HG03442 (cell line): ENCODE data around the gene GATB.

Source experiments
- ATAC-seq: cut with Tn5 transposase; IDR thresholded peaks from one replicate; pipeline ENCODE4 v1.9.1; 2021; ENCODE audit warnings: mild to moderate bottlenecking, moderate library complexity; ENCODE audit not compliant: unreplicated experiment

The GATB gene

GRCh38 chr4:151760712-151761661, at the start of gene GATB:
GATB (minus strand) TSS chr4:151761007; CDS start chr4:151760982, 25 bp downstream.
- ATAC-seq: peak; percentile 100

GRCh38 chr4:151810476-151810875, 49.7 kb upstream of the GATB start:
- ATAC-seq: no peak

GRCh38 chr4:151809716-151810115, 48.9 kb upstream of the GATB start:
- no peak for ATAC-seq

GRCh38 chr4:151808542-151808941, 47.7 kb upstream of the GATB start:
- no peak for ATAC-seq

- ATAC-seq: no peak
Observed at GRCh38 chr4:151808120-151808529, 47.3 kb upstream of the GATB start.

- ATAC-seq: no peak
Observed at GRCh38 chr4:151807220-151807619, 46.4 kb upstream of the GATB start.

- no peak for ATAC-seq
Observed at GRCh38 chr4:151806511-151806927, 45.7 kb upstream of the GATB start.

- no peak for ATAC-seq
Observed at GRCh38 chr4:151804821-151805220, 44.0 kb upstream of the GATB start.

- no peak for ATAC-seq
Observed at GRCh38 chr4:151804086-151804630, 43.4 kb upstream of the GATB start.

- ATAC-seq: no peak
Observed at GRCh38 chr4:151803246-151803645, 42.4 kb upstream of the GATB start.

- no peak for ATAC-seq
Observed at GRCh38 chr4:151801547-151802516, 41.0 kb upstream of the GATB start.

- no peak for ATAC-seq
Observed at GRCh38 chr4:151799417-151800012, 38.7 kb upstream of the GATB start.

GRCh38 chr4:151798678-151799416, 38.0 kb upstream of the GATB start:
- ATAC-seq: peak; percentile 89

GRCh38 chr4:151797853-151798252, 37.0 kb upstream of the GATB start:
- ATAC-seq: no peak

- no peak for ATAC-seq
Observed at GRCh38 chr4:151797131-151797530, 36.3 kb upstream of the GATB start.

- ATAC-seq: no peak
Observed at GRCh38 chr4:151796106-151796505, 35.3 kb upstream of the GATB start.

GRCh38 chr4:151792995-151793394, 32.2 kb upstream of the GATB start:
- no peak for ATAC-seq

- ATAC-seq: no peak
Observed at GRCh38 chr4:151792530-151792929, 31.7 kb upstream of the GATB start.

GRCh38 chr4:151788021-151788420, 27.2 kb upstream of the GATB start:
- ATAC-seq: no peak

GRCh38 chr4:151786158-151786495, 25.3 kb upstream of the GATB start:
- ATAC-seq: no peak
